GM18526 (cell line): ENCODE data around the gene CAPN3.

Experiments used
- POLR2A ChIP-seq: IDR thresholded peaks from 3 replicates; pipeline ENCODE4 v1.6.1; 2011; ENCODE audit not compliant: insufficient read length; ENCODE audit errors: extremely low read depth

The CAPN3 gene

DNA sequence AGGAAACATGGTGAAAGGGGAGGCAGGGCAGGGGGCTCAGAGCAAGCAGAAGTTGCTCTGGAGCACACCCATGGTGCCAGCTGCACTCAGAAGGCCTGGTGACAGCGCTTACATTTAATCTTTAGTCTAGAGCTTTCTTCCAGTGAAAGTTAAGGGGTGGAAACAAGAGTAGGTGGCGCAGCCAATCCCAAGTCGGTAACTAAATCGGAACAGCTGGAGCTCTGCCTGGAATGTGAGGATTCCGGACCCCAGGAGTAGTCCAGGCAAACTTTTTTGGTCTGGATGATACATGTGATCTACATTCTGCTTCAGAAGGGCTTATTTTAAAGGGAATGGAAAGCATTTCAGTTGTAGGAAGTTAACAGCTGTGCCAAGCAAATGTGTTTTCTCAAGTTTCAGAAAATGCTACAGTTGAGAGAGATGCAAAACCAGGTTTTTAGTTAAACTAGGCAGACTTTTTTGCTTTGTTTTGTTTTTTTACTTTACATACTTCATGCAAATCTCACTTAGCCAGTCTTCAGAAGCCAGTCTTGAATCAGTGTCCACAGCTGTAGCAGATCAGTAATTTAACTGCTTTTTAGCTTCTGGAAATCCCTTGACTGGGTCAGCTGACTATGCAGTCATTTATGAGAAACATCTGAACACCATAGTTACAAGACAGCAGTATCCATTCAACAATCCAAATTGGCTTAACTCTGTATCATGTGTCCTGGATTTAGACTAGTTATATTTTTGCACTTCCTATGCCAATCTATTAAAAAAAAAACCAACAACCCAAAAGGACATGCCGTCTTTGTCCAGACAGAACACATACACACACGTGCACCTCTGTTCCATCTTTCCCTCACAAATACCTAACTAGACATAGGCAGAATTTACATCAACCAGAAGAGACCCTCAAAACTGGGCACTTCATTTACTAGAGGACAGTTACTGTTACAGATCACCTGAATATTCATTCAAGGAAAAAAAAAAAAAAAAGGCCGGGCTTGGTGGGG lies 98.4 kb downstream of the CAPN3 start:
- TF ChIP-seq POLR2A, result no peak

DNA sequence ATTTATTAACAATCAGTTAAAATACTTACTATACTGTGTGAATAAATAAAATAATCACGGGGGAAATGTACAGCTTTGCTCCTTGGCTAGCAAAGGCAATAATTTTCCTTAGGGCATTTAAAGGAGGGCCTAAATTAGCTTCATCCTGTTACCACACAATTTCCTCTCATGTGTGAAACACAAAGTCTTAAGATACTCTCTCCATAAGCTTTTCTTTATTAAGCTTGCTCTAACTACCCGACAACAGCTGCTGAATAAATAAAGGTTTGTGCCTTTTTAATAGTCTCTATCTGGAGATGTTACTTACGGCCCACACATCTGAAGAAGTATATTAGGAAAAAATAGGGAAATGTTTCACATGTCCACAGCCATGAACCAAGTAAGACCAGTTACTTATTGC lies 102.0 kb downstream of the CAPN3 start:
- TF ChIP-seq POLR2A, result no peak
